Astrocyte (in vitro differentiated cells and primary cell): ENCODE data around the gene AJAP1. TPM values are rescaled to one million over a fixed set of nuclear protein-coding genes. Genes with fewer than 3 reads are reported as not detected.

Experiments
- DNase-seq: peaks from one replicate; pipeline ENCODE4 v3.0.0-alpha.2; 2010; ENCODE audit warnings: low read depth
- FAIRE-seq: peaks from 2 replicates; lab custom pipeline; 2011; peaks lifted over from hg19 to GRCh38; lab: Jason Lieb, UNC
- H2AFZ ChIP-seq: 2 replicates; pipeline ENCODE4 v1.6.0; 2012; ENCODE audit warnings: low read depth, low read length, inconsistent platforms
- H3K27ac ChIP-seq: 2 replicates; pipeline ENCODE4 v1.5.1; 2011; ENCODE audit warnings: low read depth, low read length, inconsistent platforms
- H3K27me3 ChIP-seq: 2 replicates; pipeline ENCODE4 v1.6.0; 2011; ENCODE audit warnings: low read length, inconsistent platforms; ENCODE audit not compliant: insufficient read depth
- H3K36me3 ChIP-seq: 2 replicates; pipeline ENCODE4 v1.5.1; 2011; ENCODE audit warnings: low read length, inconsistent platforms; ENCODE audit not compliant: insufficient read depth
- H3K4me1 ChIP-seq: 2 replicates; pipeline ENCODE4 v1.5.1; 2011; ENCODE audit warnings: low read length, inconsistent platforms; ENCODE audit not compliant: insufficient read depth
- H3K4me2 ChIP-seq: 2 replicates; pipeline ENCODE4 v1.6.0; 2012; ENCODE audit warnings: low read length, inconsistent platforms
- H3K4me3 ChIP-seq: 2 replicates; pipeline ENCODE4 v1.5.1; 2011; ENCODE audit warnings: low read depth, mild to moderate bottlenecking, low read length, inconsistent platforms; ENCODE audit not compliant: insufficient read depth
- H3K79me2 ChIP-seq: 2 replicates; pipeline ENCODE4 v1.6.0; 2012; ENCODE audit warnings: mild to moderate bottlenecking, low read length, inconsistent platforms; ENCODE audit not compliant: insufficient read depth
- H3K9ac ChIP-seq: 2 replicates; pipeline ENCODE4 v1.6.0; 2012; ENCODE audit warnings: mild to moderate bottlenecking, low read length, inconsistent platforms
- H3K9me3 ChIP-seq: 2 replicates; pipeline ENCODE4 v1.5.1; 2012; ENCODE audit warnings: low read depth, mild to moderate bottlenecking, low read length, inconsistent platforms; ENCODE audit not compliant: insufficient read depth
- H4K20me1 ChIP-seq: 2 replicates; pipeline ENCODE4 v1.6.0; 2012; ENCODE audit warnings: low read length, inconsistent platforms; ENCODE audit not compliant: insufficient read depth
- H3K27ac Mint-ChIP-seq: one replicate; pipeline ENCODE4 v1.8.0; 2021; ENCODE audit warnings: mild to moderate bottlenecking, mixed read lengths; ENCODE audit not compliant: unreplicated experiment
- H3K27me3 Mint-ChIP-seq: one replicate; pipeline ENCODE4 v1.8.0; 2021; ENCODE audit warnings: low read depth, mixed read lengths; ENCODE audit not compliant: unreplicated experiment
- H3K36me3 Mint-ChIP-seq: one replicate; pipeline ENCODE4 v1.8.0; 2021; ENCODE audit warnings: low read depth, mixed read lengths; ENCODE audit not compliant: unreplicated experiment
- H3K4me1 Mint-ChIP-seq: one replicate; pipeline ENCODE4 v1.8.0; 2021; ENCODE audit warnings: low read depth, mixed read lengths; ENCODE audit not compliant: unreplicated experiment
- H3K4me3 Mint-ChIP-seq: one replicate; pipeline ENCODE4 v1.8.0; 2021; ENCODE audit warnings: mild to moderate bottlenecking, moderate library complexity, mixed read lengths; ENCODE audit not compliant: unreplicated experiment
- H3K9me3 Mint-ChIP-seq: one replicate; pipeline ENCODE4 v1.8.0; 2021; ENCODE audit warnings: mild to moderate bottlenecking, mixed read lengths; ENCODE audit not compliant: unreplicated experiment
- CTCF ChIP-seq: IDR thresholded peaks from 2 replicates; pipeline ENCODE4 v1.5.1; 2011; ENCODE audit warnings: low read depth, mild to moderate bottlenecking, inconsistent platforms, low read length, moderate library complexity; ENCODE audit not compliant: insufficient read depth
- EZH2 ChIP-seq: IDR thresholded peaks from 2 replicates; pipeline ENCODE4 v1.6.1; 2012; ENCODE audit warnings: mild to moderate bottlenecking, low read length, inconsistent platforms; ENCODE audit not compliant: insufficient read depth
- total RNA-seq: library from RNA; stranded (reverse); gene quantifications from 2 replicates; pipeline ENCODE4 v1.2.1, GENCODE V29; 2021

AJAP1 gene
- total RNA-seq, 1 donor from 2014 or later = 0.34 TPM

GRCh38 chr1:4709641-4710040 is 55.2 kb downstream of the AJAP1 start:
- no peak overlapping the region for H3K9ac ChIP-seq
- peaks cover 2% of the 10 kb centered on the region for H3K4me1 Mint-ChIP-seq
- H3K9me3 Mint-ChIP-seq = no peaks in the 10 kb centered on the region
- DNase-seq = no peak
- no peaks in the 10 kb centered on the region for H3K4me1 ChIP-seq
- H2AFZ ChIP-seq = no peak overlapping the region
- no peaks in the 10 kb centered on the region for H3K27me3 ChIP-seq
- no peak overlapping the region for H3K27ac ChIP-seq
- no peak for FAIRE-seq
- peaks cover 6% of the 10 kb centered on the region for H3K9me3 ChIP-seq
- H3K36me3 Mint-ChIP-seq = no peaks in the 10 kb centered on the region
- H3K4me2 ChIP-seq = no peak overlapping the region
- no peak overlapping the region for H3K4me3 Mint-ChIP-seq
- H3K79me2 ChIP-seq = no peaks in the 10 kb centered on the region
- peaks cover 54% of the 10 kb centered on the region for H3K27me3 Mint-ChIP-seq
- TF ChIP-seq EZH2 (no peak), CTCF (no peak)
- no peaks in the 10 kb centered on the region for H3K36me3 ChIP-seq
- no peak overlapping the region for H3K27ac Mint-ChIP-seq
- H4K20me1 ChIP-seq = no peaks in the 10 kb centered on the region
- no peak overlapping the region for H3K4me3 ChIP-seq

GRCh38 chr1:4710592-4711415 is 56.4 kb downstream of the AJAP1 start:
- TF ChIP-seq EZH2 = no peak
- TF ChIP-seq CTCF = no peak
- DNase-seq (no peak), FAIRE-seq (no peak)
- no peaks in the 10 kb centered on the region for H3K36me3 ChIP-seq
- H3K4me3 ChIP-seq = no peak overlapping the region
- no peaks in the 10 kb centered on the region for H3K4me1 ChIP-seq
- peaks cover 9% of the 10 kb centered on the region for H3K9me3 ChIP-seq
- Mint-ChIP-seq H3K4me1 (peaks cover 2% of the 10 kb centered on the region), H3K27me3 (peaks cover 55% of the 10 kb centered on the region), H3K27ac (no peak overlapping the region), H3K4me3 (no peak overlapping the region), H3K9me3 (no peaks in the 10 kb centered on the region), H3K36me3 (no peaks in the 10 kb centered on the region)
- no peak overlapping the region for H3K9ac ChIP-seq
- no peak overlapping the region for H3K4me2 ChIP-seq
- no peaks in the 10 kb centered on the region for H3K79me2 ChIP-seq
- no peak overlapping the region for H2AFZ ChIP-seq
- no peaks in the 10 kb centered on the region for H3K27me3 ChIP-seq
- no peaks in the 10 kb centered on the region for H4K20me1 ChIP-seq
- no peak overlapping the region for H3K27ac ChIP-seq
